GM12878 (cell line): ENCODE data around the gene TOR1A. TPM values are rescaled to one million over a fixed set of nuclear protein-coding genes. Genes with fewer than 3 reads are reported as not detected.

ENCODE experiments used
- BACH1 ChIP-seq: fragments of 450-650 bp; IDR thresholded peaks from 2 replicates; pipeline ENCODE4 v1.6.1; 2017; ENCODE audit warnings: mild to moderate bottlenecking, borderline replicate concordance
- CEBPB ChIP-seq, 2 experiments: fragments of 150-350 bp in 1 of 2; IDR thresholded peaks; 2 replicates each; pipeline ENCODE4 v1.6.1; 2012 to 2014; ENCODE audit warnings: low read depth in 2 of 2, low read length in 2 of 2, borderline replicate concordance in 1 of 2, inconsistent platforms in 1 of 2
- EGR1 ChIP-seq, 2 experiments: IDR thresholded peaks; 1 replicate in 1 of 2; 2 replicates in 1 of 2; pipeline ENCODE4 v1.6.1; 2011 to 2012; ENCODE audit warnings: low read depth in 2 of 2, low read length in 2 of 2, borderline replicate concordance in 1 of 2, mild to moderate bottlenecking in 1 of 2, moderate library complexity in 1 of 2
- EP300 ChIP-seq, 2 experiments: fragments of 150-350 bp in 1 of 2; IDR thresholded peaks; 2 replicates each; pipeline ENCODE4 v1.6.1; 2011 to 2012; ENCODE audit warnings: low read depth in 2 of 2, low read length in 2 of 2, borderline replicate concordance in 1 of 2, improper control_type of control experiment in 1 of 2, inconsistent platforms in 1 of 2; ENCODE audit not compliant: control insufficient read depth in 1 of 2
- GATAD2B ChIP-seq: fragments of 450-650 bp; conservative IDR thresholded peaks from 2 replicates; pipeline ENCODE4 v1.6.1; 2017; ENCODE audit warnings: low read depth, mild to moderate bottlenecking, moderate library complexity
- HSF1 ChIP-seq: fragments of 150-350 bp; IDR thresholded peaks from 2 replicates; pipeline ENCODE4 v1.6.1; 2014; ENCODE audit warnings: mild to moderate bottlenecking, low read depth, low read length
- IKZF1 ChIP-seq: fragments of 450-650 bp; conservative IDR thresholded peaks from 2 replicates; pipeline ENCODE4 v1.6.1; 2017; ENCODE audit warnings: antibody characterized with exemption, mild to moderate bottlenecking
- MLLT1 ChIP-seq: fragments of 450-650 bp; IDR thresholded peaks from 2 replicates; pipeline ENCODE4 v1.6.1; 2016; ENCODE audit warnings: mild to moderate bottlenecking
- NFIC ChIP-seq: IDR thresholded peaks from 2 replicates; pipeline ENCODE4 v1.6.1; 2012; ENCODE audit warnings: low read depth, mild to moderate bottlenecking, inconsistent platforms, low read length, moderate library complexity
- PML ChIP-seq: IDR thresholded peaks from 2 replicates; pipeline ENCODE4 v1.6.1; 2012; ENCODE audit warnings: low read length, inconsistent platforms
- PRDM15 ChIP-seq: fragments of 450-650 bp; formaldehyde crosslinking; IDR thresholded peaks from 2 replicates; pipeline ENCODE4 v1.4.0; 2020; ENCODE audit warnings: mild to moderate bottlenecking, moderate library complexity
- TCF12 ChIP-seq: IDR thresholded peaks from 2 replicates; pipeline ENCODE4 v1.6.1; 2011; ENCODE audit warnings: low read depth, mild to moderate bottlenecking, low read length
- TCF7 ChIP-seq: IDR thresholded peaks from 2 replicates; pipeline ENCODE4 v1.6.1; 2014; ENCODE audit warnings: antibody characterized with exemption, borderline replicate concordance
- polyA plus RNA-seq, 11 experiments: library from polyadenylated mRNA; depleted of rRNA in 4 of 11; unstranded in 6 of 11; stranded (reverse) in 5 of 11; fragments of >200 nt; fragmentation: Nextera tagmentation in 4 of 11; fragmentation: Illumina TruSeq in 1 of 11; extraction: Ambion mirVana in 4 of 11; extraction: Trizol in 1 of 11; gene quantifications; 1 replicate in 1 of 11; 2 replicates in 10 of 11; pipeline versions ENCODE4 v1.2.1 to v1.2.3, GENCODE V29; 2011 to 2016; ENCODE audit warnings: inconsistent platforms in 2 of 11, missing spikeins in 2 of 11, low read depth in 1 of 11
- total RNA-seq, 4 experiments: library from RNA; depleted of rRNA in 3 of 4; stranded (reverse); fragments of >200 nt in 3 of 4; fragmentation: Illumina TruSeq in 1 of 4; extraction: Trizol in 1 of 4; gene quantifications; 2 replicates each; pipeline versions ENCODE4 v1.2.1 to v1.2.3, GENCODE V29; 2013 to 2021
- TF ChIP-seq, protein P1 (sequence below): IDR thresholded peaks from 2 replicates; pipeline ENCODE4 v1.6.1; 2012; ENCODE audit warnings: low read depth, low read length, improper control_type of control experiment
- TF ChIP-seq, protein P2 (sequence below): IDR thresholded peaks from 2 replicates; pipeline ENCODE4 v1.6.1; 2011; ENCODE audit warnings: low read depth, low read length, improper control_type of control experiment, borderline replicate concordance
- TF ChIP-seq, protein P3 (sequence below): fragments of 450-650 bp; IDR thresholded peaks from 2 replicates; pipeline ENCODE4 v1.6.1; 2017; ENCODE audit warnings: mild to moderate bottlenecking, moderate library complexity

The TOR1A gene
- total and polyA plus RNA-seq, 10 of the 15 experiments (the other 5 are each of a cell fraction or from before 2014, with no cell fraction given): 3.2 to 60.8 (median 38.6) TPM

DNA sequence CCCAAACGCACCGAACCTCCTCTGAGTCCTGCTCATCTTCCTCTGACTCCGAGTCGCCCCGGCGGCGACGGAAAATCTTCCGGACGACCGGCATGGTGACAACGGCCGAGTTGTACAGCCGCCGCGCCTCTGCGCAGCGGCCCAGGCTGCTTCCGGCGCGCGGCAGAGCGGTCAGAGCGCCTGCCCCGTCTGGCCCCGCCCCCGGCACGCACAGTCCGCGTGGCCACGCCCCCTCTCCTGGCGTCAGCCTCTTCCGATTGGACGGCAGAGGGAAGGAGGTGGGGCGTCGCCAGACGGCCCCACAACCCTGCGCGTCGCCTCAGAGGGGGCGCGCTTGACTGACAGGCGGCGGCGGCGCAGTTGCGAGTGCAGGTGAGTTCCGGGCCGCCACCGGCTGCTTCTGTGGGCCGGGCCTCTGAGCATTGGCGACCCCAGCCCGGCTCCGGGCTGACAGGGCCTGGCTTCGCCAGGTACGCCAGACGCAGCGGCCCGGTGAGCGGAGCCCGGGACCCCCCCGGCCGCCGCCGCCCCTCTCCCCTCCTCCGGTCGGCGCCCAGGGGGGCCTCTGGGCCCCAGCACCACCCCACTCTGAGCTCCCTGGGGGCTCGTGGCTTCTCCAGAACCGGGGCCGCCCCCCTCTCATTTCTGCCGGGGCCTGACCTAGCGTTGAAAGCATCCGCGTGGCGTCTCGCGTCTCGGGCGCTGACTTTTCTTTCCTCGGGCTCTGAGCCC is 11.4 kb upstream of the TOR1A start, which contains the start of the genes C9orf78 and USP20 (continued):
- TF ChIP-seq PRDM15 (no peak), BACH1 (peak; percentile 51; the same call in 1 of the 2 replicates), TCF7 (no peak), CEBPB (IDR thresholded peaks at IDR 0.05; ENCODE audit: borderline replicate concordance in 1 of 2, low read depth in 2 of 2, low read length in 2 of 2) (no peak), GATAD2B (peak; percentile 76; the same call in 1 of the 2 replicates), PML (peak; percentile 81; the same call in 1 of the 2 replicates), MLLT1 (no peak), IKZF1 (peak; percentile 70), TCF12 (no peak), EGR1 (IDR thresholded peaks at IDR 0.05; ENCODE audit: borderline replicate concordance in 1 of 2, low read depth in 2 of 2, low read length in 2 of 2) (no peak; a peak in 1 of 3 replicates), EP300 (IDR thresholded peaks at IDR 0.05; ENCODE audit: borderline replicate concordance in 1 of 2, control insufficient read depth in 1 of 2, low read depth in 2 of 2, low read length in 2 of 2) (no peak), NFIC (no peak), HSF1 (no peak)
- TF ChIP-seq, protein P1, sequence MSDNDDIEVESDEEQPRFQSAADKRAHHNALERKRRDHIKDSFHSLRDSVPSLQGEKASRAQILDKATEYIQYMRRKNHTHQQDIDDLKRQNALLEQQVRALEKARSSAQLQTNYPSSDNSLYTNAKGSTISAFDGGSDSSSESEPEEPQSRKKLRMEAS: peak; percentile 75
- TF ChIP-seq, protein P2, sequence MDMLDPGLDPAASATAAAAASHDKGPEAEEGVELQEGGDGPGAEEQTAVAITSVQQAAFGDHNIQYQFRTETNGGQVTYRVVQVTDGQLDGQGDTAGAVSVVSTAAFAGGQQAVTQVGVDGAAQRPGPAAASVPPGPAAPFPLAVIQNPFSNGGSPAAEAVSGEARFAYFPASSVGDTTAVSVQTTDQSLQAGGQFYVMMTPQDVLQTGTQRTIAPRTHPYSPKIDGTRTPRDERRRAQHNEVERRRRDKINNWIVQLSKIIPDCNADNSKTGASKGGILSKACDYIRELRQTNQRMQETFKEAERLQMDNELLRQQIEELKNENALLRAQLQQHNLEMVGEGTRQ: no peak; the same call in 1 of the 2 replicates
- TF ChIP-seq, protein P3, sequence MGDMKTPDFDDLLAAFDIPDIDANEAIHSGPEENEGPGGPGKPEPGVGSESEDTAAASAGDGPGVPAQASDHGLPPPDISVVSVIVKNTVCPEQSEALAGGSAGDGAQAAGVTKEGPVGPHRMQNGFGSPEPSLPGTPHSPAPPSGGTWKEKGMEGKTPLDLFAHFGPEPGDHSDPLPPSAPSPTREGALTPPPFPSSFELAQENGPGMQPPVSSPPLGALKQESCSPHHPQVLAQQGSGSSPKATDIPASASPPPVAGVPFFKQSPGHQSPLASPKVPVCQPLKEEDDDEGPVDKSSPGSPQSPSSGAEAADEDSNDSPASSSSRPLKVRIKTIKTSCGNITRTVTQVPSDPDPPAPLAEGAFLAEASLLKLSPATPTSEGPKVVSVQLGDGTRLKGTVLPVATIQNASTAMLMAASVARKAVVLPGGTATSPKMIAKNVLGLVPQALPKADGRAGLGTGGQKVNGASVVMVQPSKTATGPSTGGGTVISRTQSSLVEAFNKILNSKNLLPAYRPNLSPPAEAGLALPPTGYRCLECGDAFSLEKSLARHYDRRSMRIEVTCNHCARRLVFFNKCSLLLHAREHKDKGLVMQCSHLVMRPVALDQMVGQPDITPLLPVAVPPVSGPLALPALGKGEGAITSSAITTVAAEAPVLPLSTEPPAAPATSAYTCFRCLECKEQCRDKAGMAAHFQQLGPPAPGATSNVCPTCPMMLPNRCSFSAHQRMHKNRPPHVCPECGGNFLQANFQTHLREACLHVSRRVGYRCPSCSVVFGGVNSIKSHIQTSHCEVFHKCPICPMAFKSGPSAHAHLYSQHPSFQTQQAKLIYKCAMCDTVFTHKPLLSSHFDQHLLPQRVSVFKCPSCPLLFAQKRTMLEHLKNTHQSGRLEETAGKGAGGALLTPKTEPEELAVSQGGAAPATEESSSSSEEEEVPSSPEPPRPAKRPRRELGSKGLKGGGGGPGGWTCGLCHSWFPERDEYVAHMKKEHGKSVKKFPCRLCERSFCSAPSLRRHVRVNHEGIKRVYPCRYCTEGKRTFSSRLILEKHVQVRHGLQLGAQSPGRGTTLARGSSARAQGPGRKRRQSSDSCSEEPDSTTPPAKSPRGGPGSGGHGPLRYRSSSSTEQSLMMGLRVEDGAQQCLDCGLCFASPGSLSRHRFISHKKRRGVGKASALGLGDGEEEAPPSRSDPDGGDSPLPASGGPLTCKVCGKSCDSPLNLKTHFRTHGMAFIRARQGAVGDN: no peak
